Breast epithelium (tissue), 4 donors: Measurements from ENCODE around the gene TMEM145. TPM values are rescaled to one million over a fixed set of nuclear protein-coding genes. Genes with fewer than 3 reads are reported as not detected.

Experiments
- DNase-seq, 2 donors: peaks; one replicate each; pipeline ENCODE4 v3.0.0-alpha.2; 2019; ENCODE audit warnings: low spot score in 2 of 2
- H3K27ac ChIP-seq, 2 donors: fragments of 200-600 bp; sonication (generic) in 1 of 2; one replicate each; pipeline ENCODE4 v1.5.1; 2016 to 2019; ENCODE audit warnings: mild to moderate bottlenecking in 1 of 2
- H3K27me3 ChIP-seq, 2 donors: fragments of 200-600 bp; sonication (generic) in 1 of 2; one replicate each; pipeline versions ENCODE4 v1.5.1 to v1.6.0; 2017 to 2019; ENCODE audit warnings: control low read depth in 1 of 2, mild to moderate bottlenecking in 1 of 2
- H3K36me3 ChIP-seq: fragments of 200-600 bp; one replicate; pipeline ENCODE4 v1.5.1; 2019
- H3K4me1 ChIP-seq, 2 donors: fragments of 200-600 bp; sonication (generic); one replicate each; pipeline ENCODE4 v1.5.1; 2016 to 2019; ENCODE audit warnings: control low read depth in 1 of 2
- H3K4me3 ChIP-seq, 3 donors: fragments of 200-600 bp; sonication (generic); 1 replicate in 2 of 3; 2 replicates in 1 of 3; pipeline ENCODE4 v1.5.1; 2016 to 2019; ENCODE audit warnings: mild to moderate bottlenecking in 3 of 3, moderate library complexity in 2 of 3
- H3K9me3 ChIP-seq, 2 donors: fragments of 200-600 bp; sonication (generic) in 1 of 2; one replicate each; pipeline ENCODE4 v1.5.1; 2016 to 2019; ENCODE audit warnings: control low read depth in 1 of 2
- POLR2A ChIP-seq: fragments of 450-650 bp; IDR thresholded peaks from one replicate; pipeline ENCODE4 v1.6.1; 2016; ENCODE audit warnings: antibody characterized with exemption, mild to moderate bottlenecking, moderate library complexity
- POLR2AphosphoS5 ChIP-seq, 3 donors: sonication (generic); formaldehyde crosslinking; IDR thresholded peaks; one replicate each; pipeline ENCODE4 v1.6.1; 2017; ENCODE audit warnings: antibody characterized with exemption in 3 of 3
- intact Hi-C: fragments of 100-400 bp; cut with DNase I; formaldehyde crosslinking; loops from one replicate; pipeline ENCODE4 v1.15.1; 2023; ENCODE audit warnings: low total_unique reads
- total RNA-seq, 3 donors: library from RNA; depleted of rRNA; stranded (reverse); fragments of >200 nt; gene quantifications; one replicate each; pipeline ENCODE4 v1.1.0, GENCODE V29; 2016
- TF ChIP-seq, protein P1 (sequence below), 3 donors: fragments of 450-650 bp; IDR thresholded peaks; one replicate each; pipeline ENCODE4 v1.5.1; 2016 to 2017; ENCODE audit warnings: antibody characterized with exemption in 3 of 3, mild to moderate bottlenecking in 3 of 3, moderate library complexity in 3 of 3

TMEM145 gene
- total RNA-seq, 3 donors from 2014 or later = 0.33 to 0.59 TPM; not detected in 1

DNA sequence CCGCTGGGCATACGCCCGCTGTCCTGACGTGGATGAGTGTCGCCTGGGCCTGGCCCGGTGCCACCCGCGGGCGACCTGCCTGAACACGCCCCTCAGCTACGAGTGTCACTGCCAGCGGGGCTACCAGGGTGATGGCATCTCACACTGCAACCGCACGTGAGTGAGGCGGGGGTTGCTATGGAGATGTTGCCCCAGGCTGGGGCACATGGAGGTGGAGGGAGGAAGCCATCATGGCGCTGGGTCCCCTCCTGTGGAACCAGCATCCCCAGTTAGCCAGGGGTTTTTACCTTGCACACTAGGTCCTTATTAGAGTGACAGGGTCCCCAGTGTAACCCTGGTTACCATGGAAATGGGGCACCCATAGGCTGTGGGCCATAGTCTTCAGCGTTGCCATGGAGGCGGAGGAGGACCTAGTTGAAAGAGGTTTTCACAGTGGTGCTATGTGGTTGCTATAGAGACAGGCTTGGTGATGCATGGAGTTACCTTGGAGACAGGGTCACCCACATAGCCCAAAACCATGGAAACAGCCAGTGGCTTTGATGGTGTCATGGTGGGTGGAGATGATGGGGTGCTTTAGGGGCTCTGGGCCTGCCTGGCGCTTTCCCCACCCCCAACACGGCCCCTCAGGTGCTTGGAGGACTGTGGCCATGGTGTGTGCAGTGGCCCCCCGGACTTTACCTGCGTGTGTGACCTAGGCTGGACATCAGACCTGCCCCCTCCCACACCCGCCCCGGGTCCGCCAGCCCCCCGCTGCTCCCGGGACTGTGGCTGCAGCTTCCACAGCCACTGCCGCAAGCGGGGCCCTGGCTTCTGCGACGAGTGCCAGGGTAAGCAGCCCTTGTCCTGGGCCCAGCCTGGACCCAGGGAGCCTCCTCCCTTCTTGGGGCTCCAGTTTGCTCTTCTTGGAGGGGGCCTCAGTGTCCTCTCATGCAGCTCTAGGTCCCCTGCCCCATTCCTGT lies 39.5 kb downstream of the TMEM145 start:
- Histone ChIP-seq H3K4me3 (no peak overlapping the region), H3K9me3 (no peaks in the 10 kb centered on the region), H3K4me1 (no peaks in the 10 kb centered on the region), H3K27ac (no peak overlapping the region), H3K27me3 (no peaks in the 10 kb centered on the region), H3K36me3 (peaks cover 8% of the 10 kb centered on the region)
- peak in 1 of 2 donors; percentile 48 for DNase-seq
- TF ChIP-seq, protein P1, sequence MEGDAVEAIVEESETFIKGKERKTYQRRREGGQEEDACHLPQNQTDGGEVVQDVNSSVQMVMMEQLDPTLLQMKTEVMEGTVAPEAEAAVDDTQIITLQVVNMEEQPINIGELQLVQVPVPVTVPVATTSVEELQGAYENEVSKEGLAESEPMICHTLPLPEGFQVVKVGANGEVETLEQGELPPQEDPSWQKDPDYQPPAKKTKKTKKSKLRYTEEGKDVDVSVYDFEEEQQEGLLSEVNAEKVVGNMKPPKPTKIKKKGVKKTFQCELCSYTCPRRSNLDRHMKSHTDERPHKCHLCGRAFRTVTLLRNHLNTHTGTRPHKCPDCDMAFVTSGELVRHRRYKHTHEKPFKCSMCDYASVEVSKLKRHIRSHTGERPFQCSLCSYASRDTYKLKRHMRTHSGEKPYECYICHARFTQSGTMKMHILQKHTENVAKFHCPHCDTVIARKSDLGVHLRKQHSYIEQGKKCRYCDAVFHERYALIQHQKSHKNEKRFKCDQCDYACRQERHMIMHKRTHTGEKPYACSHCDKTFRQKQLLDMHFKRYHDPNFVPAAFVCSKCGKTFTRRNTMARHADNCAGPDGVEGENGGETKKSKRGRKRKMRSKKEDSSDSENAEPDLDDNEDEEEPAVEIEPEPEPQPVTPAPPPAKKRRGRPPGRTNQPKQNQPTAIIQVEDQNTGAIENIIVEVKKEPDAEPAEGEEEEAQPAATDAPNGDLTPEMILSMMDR (IDR thresholded peaks at IDR 0.05) = no peak
- intact Hi-C loops = loop anchor here (5.0 kb wide), 1 partner anchor 1800 kb away; no protein-coding TSS in a partner anchor

DNA sequence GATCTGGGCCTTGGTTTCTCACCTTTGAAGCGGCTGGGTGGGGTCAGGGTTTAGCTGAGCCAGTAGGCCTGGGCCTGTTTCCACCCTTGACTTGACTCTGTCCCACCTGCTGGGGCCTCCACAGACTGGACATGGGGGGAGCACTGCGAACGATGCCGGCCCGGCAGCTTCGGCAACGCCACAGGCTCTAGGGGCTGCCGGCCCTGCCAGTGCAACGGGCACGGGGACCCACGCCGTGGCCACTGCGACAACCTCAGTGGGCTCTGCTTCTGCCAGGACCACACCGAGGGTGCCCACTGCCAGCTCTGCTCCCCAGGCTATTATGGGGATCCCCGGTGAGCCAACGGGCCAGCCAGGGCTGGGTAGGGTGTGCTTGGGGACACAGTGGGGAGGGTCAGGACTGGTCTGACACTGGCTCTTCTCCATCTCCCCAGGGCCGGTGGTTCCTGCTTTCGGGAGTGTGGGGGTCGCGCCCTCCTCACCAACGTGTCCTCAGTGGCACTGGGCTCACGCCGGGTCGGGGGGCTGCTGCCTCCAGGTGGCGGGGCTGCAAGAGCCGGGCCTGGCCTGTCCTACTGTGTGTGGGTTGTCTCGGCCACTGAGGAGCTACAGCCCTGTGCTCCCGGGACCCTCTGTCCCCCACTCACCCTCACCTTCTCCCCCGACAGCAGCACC lies 40.4 kb downstream of the TMEM145 start:
- H3K27ac ChIP-seq = no peak overlapping the region
- no peaks in the 10 kb centered on the region for H3K9me3 ChIP-seq
- H3K4me3 ChIP-seq = no peak overlapping the region
- TF ChIP-seq POLR2A (no peak), POLR2AphosphoS5 (IDR thresholded peaks at IDR 0.05) (no peak)
- TF ChIP-seq, protein P1 (IDR thresholded peaks at IDR 0.05) = no peak
- no peaks in the 10 kb centered on the region for H3K27me3 ChIP-seq
- DNase-seq = no peak
- H3K36me3 ChIP-seq = peaks cover 8% of the 10 kb centered on the region
- H3K4me1 ChIP-seq = no peaks in the 10 kb centered on the region
- intact Hi-C loops = loop anchor here (5.0 kb wide), 1 partner anchor 1801 kb away; no protein-coding TSS in a partner anchor

DNA sequence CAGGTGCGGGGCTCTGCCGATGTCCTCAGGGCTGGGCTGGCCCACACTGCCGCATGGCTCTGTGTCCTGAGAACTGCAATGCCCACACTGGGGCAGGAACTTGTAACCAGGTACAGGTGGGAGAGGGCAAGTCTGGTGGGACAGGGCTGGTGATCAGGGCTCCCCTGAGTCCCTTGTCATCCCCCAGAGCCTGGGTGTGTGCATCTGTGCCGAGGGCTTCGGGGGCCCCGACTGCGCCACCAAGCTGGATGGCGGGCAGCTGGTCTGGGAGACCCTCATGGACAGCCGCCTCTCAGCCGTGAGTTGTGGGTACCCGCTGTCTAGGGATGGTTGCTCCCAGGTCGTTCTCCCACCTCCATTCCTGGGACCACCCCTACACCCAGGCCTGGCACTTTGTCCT lies 42.8 kb downstream of the TMEM145 start:
- peaks cover 8% of the 10 kb centered on the region for H3K36me3 ChIP-seq
- no peaks in the 10 kb centered on the region for H3K9me3 ChIP-seq
- intact Hi-C loops = no loop called here
- no peak for TF ChIP-seq POLR2A
- TF ChIP-seq, protein P1 (IDR thresholded peaks at IDR 0.05) = no peak
- no peak for TF ChIP-seq POLR2AphosphoS5 (IDR thresholded peaks at IDR 0.05)
- H3K27ac ChIP-seq = no peak overlapping the region
- H3K4me1 ChIP-seq = no peaks in the 10 kb centered on the region
- H3K4me3 ChIP-seq = no peak overlapping the region
- H3K27me3 ChIP-seq = no peaks in the 10 kb centered on the region
- no peak for DNase-seq

DNA sequence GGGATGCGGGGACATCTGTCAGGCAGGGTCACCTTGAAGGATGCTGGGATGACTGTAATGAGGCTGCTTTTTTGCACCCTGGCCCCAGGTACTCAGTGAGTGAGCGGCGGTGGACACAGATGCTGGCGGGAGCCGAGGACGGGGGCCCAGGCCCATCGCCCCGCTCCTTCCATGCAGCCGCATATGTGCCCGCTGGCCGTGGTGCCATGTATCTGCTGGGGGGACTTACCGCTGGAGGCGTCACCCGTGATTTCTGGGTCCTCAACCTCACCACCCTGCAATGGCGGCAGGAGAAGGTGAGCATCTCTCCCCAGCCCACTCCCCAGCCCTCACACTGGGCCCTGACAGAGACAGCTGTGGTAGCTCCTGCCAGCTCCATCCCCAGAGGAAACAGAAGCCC lies 43.6 kb downstream of the TMEM145 start:
- Histone ChIP-seq H3K27ac (no peak overlapping the region), H3K9me3 (no peaks in the 10 kb centered on the region), H3K36me3 (peaks cover 8% of the 10 kb centered on the region), H3K4me3 (no peak overlapping the region), H3K27me3 (no peaks in the 10 kb centered on the region), H3K4me1 (no peaks in the 10 kb centered on the region)
- no peak for DNase-seq
- TF ChIP-seq POLR2A (no peak), POLR2AphosphoS5 (IDR thresholded peaks at IDR 0.05) (no peak)
- TF ChIP-seq, protein P1 (IDR thresholded peaks at IDR 0.05) = no peak
- intact Hi-C loops = no loop called here

DNA sequence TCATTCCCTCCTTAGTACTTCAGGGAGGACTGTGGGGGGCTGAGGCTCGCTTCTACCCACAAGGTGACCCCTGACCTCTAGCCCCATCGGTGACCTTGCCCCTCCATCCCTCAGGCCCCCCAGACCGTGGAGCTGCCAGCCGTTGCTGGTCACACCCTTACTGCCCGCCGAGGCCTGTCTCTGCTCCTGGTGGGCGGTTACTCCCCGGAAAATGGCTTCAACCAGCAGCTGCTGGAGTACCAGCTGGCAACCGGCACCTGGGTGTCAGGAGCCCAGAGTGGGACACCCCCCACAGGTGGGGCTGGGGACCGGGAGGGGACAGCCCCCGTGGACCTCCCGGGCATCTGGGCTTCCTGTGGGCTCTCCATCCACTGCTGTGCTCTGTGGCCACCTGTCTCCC lies 44.2 kb downstream of the TMEM145 start:
- intact Hi-C loops = no loop called here
- H3K36me3 ChIP-seq = peaks cover 8% of the 10 kb centered on the region
- TF ChIP-seq, protein P1 (IDR thresholded peaks at IDR 0.05) = no peak
- TF ChIP-seq POLR2AphosphoS5 (IDR thresholded peaks at IDR 0.05) = no peak
- TF ChIP-seq POLR2A = no peak

More for the DNA sequence above, 44.2 kb downstream of the TMEM145 start:
- H3K27ac ChIP-seq = no peak overlapping the region
- H3K9me3 ChIP-seq = no peaks in the 10 kb centered on the region
- no peaks in the 10 kb centered on the region for H3K4me1 ChIP-seq
- DNase-seq = no peak
- no peaks in the 10 kb centered on the region for H3K27me3 ChIP-seq
- H3K4me3 ChIP-seq = no peak overlapping the region
